GM18909 (cell line): Measurements from ENCODE around the gene SRSF3.

Experiments
- ATAC-seq: cut with Tn5 transposase; IDR thresholded peaks from one replicate; pipeline ENCODE4 v1.9.1; 2021; ENCODE audit warnings: mild to moderate bottlenecking; ENCODE audit not compliant: unreplicated experiment, poor library complexity

SRSF3 gene

GRCh38 chr6:36594029-36594815 lies at the start of gene SRSF3:
SRSF3 (plus strand) TSS chr6:36594362; CDS start chr6:36596763, 2,401 bp downstream.
- peak; percentile 90 for ATAC-seq

GRCh38 chr6:36545767-36546307 lies 48.3 kb upstream of the SRSF3 start:
- no peak for ATAC-seq

GRCh38 chr6:36546308-36546919 lies 47.7 kb upstream of the SRSF3 start:
- ATAC-seq = no peak

- ATAC-seq = peak; percentile 77
These were observed 47.1 kb upstream of the SRSF3 start, which contains the start of gene STK38 for GRCh38 chr6:36546920-36547645. STK38 (minus strand) TSS chr6:36547479; CDS start chr6:36540202, 7,277 bp downstream.

GRCh38 chr6:36547646-36548400 lies 46.3 kb upstream of the SRSF3 start:
- ATAC-seq = no peak

- ATAC-seq = no peak
These were observed 45.8 kb upstream of the SRSF3 start for GRCh38 chr6:36548401-36548743.

GRCh38 chr6:36550473-36551000 lies 43.6 kb upstream of the SRSF3 start:
- no peak for ATAC-seq

- no peak for ATAC-seq
These were observed 38.4 kb upstream of the SRSF3 start for GRCh38 chr6:36555750-36556252.

GRCh38 chr6:36556281-36556680 lies 37.9 kb upstream of the SRSF3 start:
- ATAC-seq = no peak

- ATAC-seq = no peak
These were observed 35.0 kb upstream of the SRSF3 start for GRCh38 chr6:36559011-36559793.

- ATAC-seq = no peak
These were observed 33.3 kb upstream of the SRSF3 start for GRCh38 chr6:36560822-36561221.

- ATAC-seq = no peak
These were observed 30.8 kb upstream of the SRSF3 start for GRCh38 chr6:36563237-36563927.

GRCh38 chr6:36563928-36564284 lies 30.3 kb upstream of the SRSF3 start:
- ATAC-seq = no peak

- no peak for ATAC-seq
These were observed 27.7 kb upstream of the SRSF3 start for GRCh38 chr6:36566418-36566905.

GRCh38 chr6:36570264-36570663 lies 23.9 kb upstream of the SRSF3 start:
- ATAC-seq = no peak

- no peak for ATAC-seq
These were observed 22.8 kb upstream of the SRSF3 start for GRCh38 chr6:36571122-36572043.
